HepG2 (cell line): ENCODE measurements around the gene GPX1. TPM values are rescaled to one million over a fixed set of nuclear protein-coding genes. Genes with fewer than 3 reads are reported as not detected.

Experiments used
- ARNT ChIP-seq: fragments of 450-650 bp; IDR thresholded peaks from 2 replicates; pipeline ENCODE4 v1.6.1; 2017
- ATM ChIP-seq: fragments of 450-650 bp; IDR thresholded peaks from 2 replicates; pipeline ENCODE4 v1.7.1; 2017; ENCODE audit warnings: mild to moderate bottlenecking, borderline replicate concordance
- CTCF ChIP-seq: sonication (generic); formaldehyde crosslinking; IDR thresholded peaks from 2 replicates; pipeline ENCODE4 v1.5.0; 2020; ENCODE audit warnings: mild to moderate bottlenecking, missing genetic modification reagents, moderate library complexity
- ETS1 ChIP-seq: sonication (generic); formaldehyde crosslinking; IDR thresholded peaks from 2 replicates; pipeline ENCODE4 v1.4.0; 2020; ENCODE audit warnings: missing genetic modification reagents
- FOXP1 ChIP-seq, 2 experiments: fragments of 450-650 bp in 1 of 2; IDR thresholded peaks; 2 replicates each; pipeline ENCODE4 v1.6.1; 2017 to 2018; ENCODE audit warnings: antibody characterized with exemption in 1 of 2
- GFI1 ChIP-seq: sonication (generic); formaldehyde crosslinking; IDR thresholded peaks from 2 replicates; pipeline ENCODE4 v1.5.0; 2020; ENCODE audit warnings: missing genetic modification reagents, mild to moderate bottlenecking, borderline replicate concordance
- HMGA1 ChIP-seq: sonication (generic); formaldehyde crosslinking; conservative IDR thresholded peaks from 2 replicates; pipeline ENCODE4 v1.4.0; 2020; ENCODE audit warnings: missing genetic modification reagents
- KAT7 ChIP-seq: IDR thresholded peaks from 2 replicates; pipeline ENCODE4 v1.6.1; 2018; ENCODE audit warnings: borderline replicate concordance, missing compliant biosample characterization
- MAZ ChIP-seq, 2 experiments: sonication (generic) in 1 of 2; formaldehyde crosslinking in 1 of 2; IDR thresholded peaks; 2 replicates each; pipeline versions ENCODE4 v1.5.0 to v1.6.1; 2012 to 2020; ENCODE audit warnings: low read depth in 2 of 2, mild to moderate bottlenecking in 2 of 2, borderline replicate concordance in 1 of 2, improper control_type of control experiment in 1 of 2, low read length in 1 of 2, missing genetic modification reagents in 1 of 2, moderate library complexity in 1 of 2
- NR1H2 ChIP-seq: sonication (generic); formaldehyde crosslinking; IDR thresholded peaks from 2 replicates; pipeline ENCODE4 v1.8.1; 2022; ENCODE audit warnings: low read depth, missing genetic modification reagents, borderline replicate concordance
- ONECUT2 ChIP-seq: sonication (generic); formaldehyde crosslinking; IDR thresholded peaks from 2 replicates; pipeline ENCODE4 v1.4.0; 2020; ENCODE audit warnings: missing genetic modification reagents
- PBX3 ChIP-seq: sonication (generic); formaldehyde crosslinking; IDR thresholded peaks from 2 replicates; pipeline ENCODE4 v1.8.1; 2023; ENCODE audit warnings: missing genetic modification reagents, inconsistent platforms, borderline replicate concordance
- POLR2A ChIP-seq, 2 experiments: IDR thresholded peaks; 2 replicates each; pipeline ENCODE4 v1.6.1; 2011; ENCODE audit warnings: low read depth in 2 of 2, low read length in 2 of 2, mild to moderate bottlenecking in 1 of 2, moderate library complexity in 1 of 2; ENCODE audit not compliant: insufficient read depth in 1 of 2
- SNAI1 ChIP-seq: sonication (generic); formaldehyde crosslinking; IDR thresholded peaks from 2 replicates; pipeline ENCODE4 v1.5.0; 2020; ENCODE audit warnings: mild to moderate bottlenecking, missing genetic modification reagents, borderline replicate concordance
- ZBTB8A ChIP-seq: sonication (generic); formaldehyde crosslinking; IDR thresholded peaks from 2 replicates; pipeline ENCODE4 v1.4.0; 2020; ENCODE audit warnings: mild to moderate bottlenecking, low read depth, missing genetic modification reagents, borderline replicate concordance
- ZFP90 ChIP-seq: sonication (generic); formaldehyde crosslinking; IDR thresholded peaks from 2 replicates; pipeline ENCODE4 v1.8.0; 2022; ENCODE audit warnings: missing genetic modification reagents, mild to moderate bottlenecking, inconsistent platforms, borderline replicate concordance
- ZNF235 ChIP-seq: sonication (generic); formaldehyde crosslinking; IDR thresholded peaks from 2 replicates; pipeline ENCODE4 v1.8.1; 2023; ENCODE audit warnings: mild to moderate bottlenecking, missing genetic modification reagents, borderline replicate concordance
- ZNF263 ChIP-seq: sonication (generic); formaldehyde crosslinking; IDR thresholded peaks from 2 replicates; pipeline ENCODE4 v1.4.0; 2020; ENCODE audit warnings: missing genetic modification reagents
- ZNF296 ChIP-seq: sonication (generic); formaldehyde crosslinking; conservative IDR thresholded peaks from 2 replicates; pipeline ENCODE4 v1.5.0; 2020; ENCODE audit warnings: mild to moderate bottlenecking, missing genetic modification reagents
- ZNF382 ChIP-seq: sonication (generic); formaldehyde crosslinking; IDR thresholded peaks from 2 replicates; pipeline ENCODE4 v1.5.0; 2020; ENCODE audit warnings: missing genetic modification reagents, mild to moderate bottlenecking, borderline replicate concordance
- ZNF496 ChIP-seq: sonication (generic); formaldehyde crosslinking; IDR thresholded peaks from 2 replicates; pipeline ENCODE4 v1.8.1; 2023; ENCODE audit warnings: mild to moderate bottlenecking, moderate library complexity, missing genetic modification reagents; ENCODE audit not compliant: insufficient replicate concordance
- ZNF550 ChIP-seq: sonication (generic); formaldehyde crosslinking; IDR thresholded peaks from 2 replicates; pipeline ENCODE4 v1.4.0; 2020; ENCODE audit warnings: mild to moderate bottlenecking, missing genetic modification reagents, borderline replicate concordance
- ZNF564 ChIP-seq: sonication (generic); formaldehyde crosslinking; IDR thresholded peaks from 2 replicates; pipeline ENCODE4 v1.8.1; 2023; ENCODE audit warnings: mild to moderate bottlenecking, missing genetic modification reagents
- ZNF704 ChIP-seq: sonication (generic); formaldehyde crosslinking; IDR thresholded peaks from 2 replicates; pipeline ENCODE4 v1.8.1; 2023; ENCODE audit warnings: mild to moderate bottlenecking, inconsistent platforms, moderate library complexity, missing genetic modification reagents, borderline replicate concordance
- ZNF879 ChIP-seq: sonication (generic); formaldehyde crosslinking; IDR thresholded peaks from 2 replicates; pipeline ENCODE4 v1.8.1; 2023; ENCODE audit warnings: missing genetic modification reagents
- polyA plus RNA-seq, 8 experiments: library from polyadenylated mRNA; depleted of rRNA in 3 of 8; stranded (reverse) in 7 of 8; unstranded in 1 of 8; fragments of >200 nt; fragmentation: Illumina TruSeq in 4 of 8; extraction: Trizol in 4 of 8; gene quantifications; 2 replicates each; pipeline versions ENCODE4 v1.2.1 to v1.2.3, GENCODE V29; 2011 to 2016; ENCODE audit warnings: low read depth in 4 of 8, missing spikeins in 1 of 8, mixed read lengths in 1 of 8; ENCODE audit not compliant: insufficient read depth in 1 of 8
- total RNA-seq, 5 experiments: library from RNA; depleted of rRNA; stranded (reverse); fragments of >200 nt; fragmentation: Illumina TruSeq; extraction: Trizol; gene quantifications; 2 replicates each; pipeline ENCODE4 v1.2.3, GENCODE V29; 2016; ENCODE audit warnings: low read depth in 1 of 5

GPX1 gene
- total and polyA plus RNA-seq, 2 of the 13 experiments (the other 11 are each of a cell fraction or from before 2014, with no cell fraction given): 149 to 168 TPM

- TF ChIP-seq CTCF (CRISPR knock-in tag): peak; percentile 32; the same call in 1 of the 2 replicates
- 0 out of 2 replicates have a peak, but pooled peaks have one; percentile 46 for TF ChIP-seq SNAI1 (CRISPR knock-in tag)
- no peak for TF ChIP-seq PBX3 (CRISPR knock-in tag)
- peak; percentile 86 for TF ChIP-seq POLR2A (IDR thresholded peaks at IDR 0.05; ENCODE audit: insufficient read depth in 1 of 2, low read depth in 2 of 2, low read length in 2 of 2)
- no peak for TF ChIP-seq ZNF550
- no peak for TF ChIP-seq NR1H2 (CRISPR knock-in tag)
- no peak; the same call in 1 of the 2 replicates for TF ChIP-seq ETS1 (CRISPR knock-in tag)
- peak; percentile 62; the same call in 1 of the 2 replicates for TF ChIP-seq GFI1
- TF ChIP-seq ZNF879: 0 out of 2 replicates have a peak, but pooled peaks have one; percentile 12
- TF ChIP-seq HMGA1 (CRISPR knock-in tag): no peak
- no peak for TF ChIP-seq KAT7
- no peak for TF ChIP-seq ZNF296 (CRISPR knock-in tag)
- no peak for TF ChIP-seq ARNT
- TF ChIP-seq ZBTB8A (CRISPR knock-in tag): no peak
- TF ChIP-seq ZNF496: no peak
- peak; percentile 85; the same call in 1 of the 2 replicates for TF ChIP-seq ZFP90
- TF ChIP-seq MAZ (IDR thresholded peaks at IDR 0.05; ENCODE audit: borderline replicate concordance, low read depth, low read length): peak; percentile 80
- TF ChIP-seq MAZ (CRISPR knock-in tag; IDR thresholded peaks at IDR 0.05; ENCODE audit: low read depth): peak; percentile 91
- TF ChIP-seq ATM: no peak
- TF ChIP-seq FOXP1 (IDR thresholded peaks at IDR 0.05): no peak
- no peak for TF ChIP-seq FOXP1 (CRISPR knock-in tag; IDR thresholded peaks at IDR 0.05)
- 0 out of 2 replicates have a peak, but pooled peaks have one; percentile 95 for TF ChIP-seq ZNF235 (CRISPR knock-in tag)
- peak; percentile 99 for TF ChIP-seq ZNF263 (CRISPR knock-in tag)
- no peak for TF ChIP-seq ONECUT2 (CRISPR knock-in tag)
- TF ChIP-seq ZNF564: 0 out of 2 replicates have a peak, but pooled peaks have one; percentile 42
- peak; percentile 67; the same call in 1 of the 2 replicates for TF ChIP-seq ZNF704 (CRISPR knock-in tag)
- no peak for TF ChIP-seq ZNF382 (CRISPR knock-in tag)
Measured at GRCh38 chr3:49358217-49358883, at the start of gene GPX1 (continued).
